GM12878 (cell line): ENCODE measurements around the gene ADAM10. TPM values are rescaled to one million over a fixed set of nuclear protein-coding genes. Genes with fewer than 3 reads are reported as not detected.

Experiments
- ATAC-seq: fragments of 200-7000 bp; cut with Tn5 transposase; 3 replicates; pipeline ENCODE4 v1.9.1; 2020; ENCODE audit warnings: mild to moderate bottlenecking, moderate library complexity
- BruUV-seq: library from RNA; stranded (reverse); fragments of 400-500 nt; replicated peaks from 2 replicates; lab custom pipeline; 2021; lab: Mats Ljungman, UMichigan
- CTCF ChIA-PET: fragments of 300-600 bp; sonication (Branson Sonifier 250); formaldehyde crosslinking; extraction: SDS; loops from one replicate; lab custom pipeline; 2021; ENCODE audit warnings: inconsistent platforms; lab: Yijun Ruan, JAX
- POLR2A ChIA-PET: fragments of 350-600 bp; formaldehyde crosslinking; extraction: SDS; loops from one replicate; lab custom pipeline; 2021; ENCODE audit warnings: inconsistent platforms; lab: Charles Lee
- RAD21 ChIA-PET: fragments of 300-600 bp; sonication (Branson Sonifier 250); formaldehyde crosslinking; loops from one replicate; lab custom pipeline; 2023; ENCODE audit warnings: antibody characterized with exemption; ENCODE audit not compliant: unreplicated experiment; lab: Charles Lee
- SMC1A ChIA-PET: fragments of 300-600 bp; sonication (Branson Sonifier 250); formaldehyde crosslinking; loops from one replicate; lab custom pipeline; 2023; ENCODE audit not compliant: unreplicated experiment, uncharacterized antibody; lab: Charles Lee
- DNase-seq: peaks from one replicate; pipeline ENCODE4 v3.0.0-alpha.2; 2011; ENCODE audit warnings: low read depth, low spot score
- FAIRE-seq: peaks from 3 replicates; lab custom pipeline; 2011; peaks lifted over from hg19 to GRCh38; lab: Jason Lieb, UNC
- H2AFZ ChIP-seq: 2 replicates; pipeline ENCODE4 v1.6.0; 2011; ENCODE audit warnings: low read depth, low read length, control low read depth; ENCODE audit not compliant: control insufficient read depth
- H3K27ac ChIP-seq: 2 replicates; pipeline ENCODE4 v1.5.1; 2011; ENCODE audit warnings: control low read depth; ENCODE audit not compliant: control insufficient read depth, insufficient read depth
- H3K27me3 ChIP-seq, 2 experiments: replicated peaks in 1 of 2; 2 replicates each; pipeline versions ENCODE4 v1.6.0 to v1.6.1; 2011; ENCODE audit warnings: low read length in 1 of 2; ENCODE audit not compliant: control insufficient read depth in 2 of 2, insufficient read depth in 2 of 2
- H3K36me3 ChIP-seq, 2 experiments: 2 replicates each; pipeline ENCODE4 v1.5.1; 2011; ENCODE audit warnings: low read length in 1 of 2; ENCODE audit not compliant: control insufficient read depth in 2 of 2, insufficient read depth in 2 of 2
- H3K4me1 ChIP-seq: 2 replicates; pipeline ENCODE4 v1.6.1; 2011; ENCODE audit warnings: mild to moderate bottlenecking, low read length, moderate library complexity, mixed read lengths; ENCODE audit not compliant: control insufficient read depth, insufficient read depth
- H3K4me2 ChIP-seq: 2 replicates; pipeline ENCODE4 v1.6.0; 2011; ENCODE audit warnings: control low read depth; ENCODE audit not compliant: control insufficient read depth, insufficient read depth
- H3K4me3 ChIP-seq: fragments of 200-600 bp; sonication (generic); 2 replicates; pipeline ENCODE4 v1.5.1; 2016
- H3K79me2 ChIP-seq: 2 replicates; pipeline ENCODE4 v1.6.0; 2011; ENCODE audit warnings: low read length; ENCODE audit not compliant: control insufficient read depth, insufficient read depth
- H3K9ac ChIP-seq: 2 replicates; pipeline ENCODE4 v1.8.0; 2011; ENCODE audit warnings: low read length, control low read depth, mixed read lengths; ENCODE audit not compliant: control insufficient read depth, insufficient read depth
- H3K9me3 ChIP-seq: replicated peaks from 3 replicates; pipeline ENCODE4 v1.5.1; 2011; ENCODE audit warnings: mild to moderate bottlenecking, low read length; ENCODE audit not compliant: control insufficient read depth, insufficient read depth
- H4K20me1 ChIP-seq: 2 replicates; pipeline ENCODE4 v1.6.0; 2011; ENCODE audit not compliant: control insufficient read depth, insufficient read depth
- ATF7 ChIP-seq: fragments of 450-650 bp; IDR thresholded peaks from 2 replicates; pipeline ENCODE4 v1.6.1; 2016; ENCODE audit warnings: low read depth, mild to moderate bottlenecking
- EZH2 ChIP-seq: IDR thresholded peaks from 2 replicates; pipeline ENCODE4 v1.6.1; 2012; ENCODE audit warnings: low read depth, mild to moderate bottlenecking, control low read depth, inconsistent platforms, low read length, borderline replicate concordance; ENCODE audit not compliant: control insufficient read depth
- IKZF2 ChIP-seq, 2 experiments: fragments of 450-650 bp; IDR thresholded peaks; 2 replicates each; pipeline ENCODE4 v1.6.1; 2017; ENCODE audit warnings: mild to moderate bottlenecking in 2 of 2, moderate library complexity in 2 of 2
- MEF2B ChIP-seq: fragments of 450-650 bp; IDR thresholded peaks from 2 replicates; pipeline ENCODE4 v1.6.1; 2018; ENCODE audit warnings: mild to moderate bottlenecking, moderate library complexity; ENCODE audit not compliant: partially characterized antibody, poor library complexity, severe bottlenecking
- MTA2 ChIP-seq: fragments of 450-650 bp; IDR thresholded peaks from 2 replicates; pipeline ENCODE4 v1.6.1; 2016; ENCODE audit warnings: low read depth, mild to moderate bottlenecking, moderate library complexity
- SKIL ChIP-seq: fragments of 450-650 bp; IDR thresholded peaks from 2 replicates; pipeline ENCODE4 v1.6.1; 2017; ENCODE audit warnings: mild to moderate bottlenecking, low read depth, inconsistent platforms; ENCODE audit not compliant: poor library complexity, severe bottlenecking
- TBL1XR1 ChIP-seq: IDR thresholded peaks from 2 replicates; pipeline ENCODE4 v1.6.1; 2012; ENCODE audit warnings: low read depth, low read length, improper control_type of control experiment
- YBX1 ChIP-seq: fragments of 450-650 bp; IDR thresholded peaks from 2 replicates; pipeline ENCODE4 v1.6.1; 2016; ENCODE audit warnings: antibody characterized with exemption
- YY1 ChIP-seq: IDR thresholded peaks from 2 replicates; pipeline ENCODE4 v1.6.1; 2011; ENCODE audit warnings: low read depth, mild to moderate bottlenecking, low read length
- ZBTB33 ChIP-seq: fragments of 450-650 bp; IDR thresholded peaks from 2 replicates; pipeline ENCODE4 v1.6.1; 2017; ENCODE audit warnings: mild to moderate bottlenecking
- ZNF274 ChIP-seq: IDR thresholded peaks from one replicate; pipeline ENCODE4 v1.8.0; 2011; ENCODE audit not compliant: insufficient read length, insufficient read depth
- WGBS: methylation state at CpG from one replicate; pipeline ENCODE4 v1.1.6; 2016; ENCODE audit warnings: low lambda C conversion rate; ENCODE audit not compliant: insufficient replicate concordance, insufficient coverage; ENCODE audit errors: missing lambda C conversion rate; 5-methylcytosine and 5-hydroxymethylcytosine counted together
- in situ Hi-C: fragments of 300-500 bp; cut with MboI; formaldehyde crosslinking; loops from 9 replicates; pipeline ENCODE4 v1.14.3; 2018; ENCODE audit warnings: mixed read lengths
- intact Hi-C: fragments of 100-400 bp; cut with micrococcal nuclease; formaldehyde crosslinking; loops from one replicate; pipeline ENCODE4 v1.14.2; 2022; ENCODE audit not compliant: unreplicated experiment
- polyA plus RNA-seq, 11 experiments: library from polyadenylated mRNA; depleted of rRNA in 4 of 11; unstranded in 6 of 11; stranded (reverse) in 5 of 11; fragments of >200 nt; fragmentation: Nextera tagmentation in 4 of 11; fragmentation: Illumina TruSeq in 1 of 11; extraction: Ambion mirVana in 4 of 11; extraction: Trizol in 1 of 11; gene quantifications; 1 replicate in 1 of 11; 2 replicates in 10 of 11; pipeline versions ENCODE4 v1.2.1 to v1.2.3, GENCODE V29; 2011 to 2016; ENCODE audit warnings: inconsistent platforms in 2 of 11, missing spikeins in 2 of 11, low read depth in 1 of 11
- total RNA-seq, 4 experiments: library from RNA; depleted of rRNA in 3 of 4; stranded (reverse); fragments of >200 nt in 3 of 4; fragmentation: Illumina TruSeq in 1 of 4; extraction: Trizol in 1 of 4; gene quantifications; 2 replicates each; pipeline versions ENCODE4 v1.2.1 to v1.2.3, GENCODE V29; 2013 to 2021
- TF ChIP-seq, protein P1 (sequence below): IDR thresholded peaks from 2 replicates; pipeline ENCODE4 v1.6.1; 2012; ENCODE audit warnings: low read depth, low read length, improper control_type of control experiment

Gene ADAM10
- total and polyA plus RNA-seq, 10 of the 15 experiments (the other 5 are each of a cell fraction or from before 2014, with no cell fraction given) = 10.0 to 88.9 (median 51.7) TPM

DNA sequence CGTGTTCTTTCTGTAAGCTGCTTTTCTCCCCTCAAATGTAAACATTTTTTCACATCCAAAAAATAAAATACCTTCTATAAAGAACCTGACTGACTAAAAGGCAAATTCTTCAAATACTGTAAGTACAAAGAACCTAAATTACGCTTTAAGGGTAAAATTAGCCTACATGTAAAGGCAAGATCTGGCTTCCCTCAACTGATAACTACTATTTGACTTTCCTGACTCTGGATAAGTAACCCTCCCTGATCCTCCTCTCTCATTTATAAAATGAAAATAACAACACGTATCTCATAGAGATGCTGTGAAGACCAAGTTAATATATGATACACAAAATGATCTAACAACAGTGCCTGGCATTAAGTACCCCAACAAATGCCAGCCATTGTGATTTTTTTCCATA lies 12.2 kb downstream of the ADAM10 start (continued):
- TF ChIP-seq, protein P1, sequence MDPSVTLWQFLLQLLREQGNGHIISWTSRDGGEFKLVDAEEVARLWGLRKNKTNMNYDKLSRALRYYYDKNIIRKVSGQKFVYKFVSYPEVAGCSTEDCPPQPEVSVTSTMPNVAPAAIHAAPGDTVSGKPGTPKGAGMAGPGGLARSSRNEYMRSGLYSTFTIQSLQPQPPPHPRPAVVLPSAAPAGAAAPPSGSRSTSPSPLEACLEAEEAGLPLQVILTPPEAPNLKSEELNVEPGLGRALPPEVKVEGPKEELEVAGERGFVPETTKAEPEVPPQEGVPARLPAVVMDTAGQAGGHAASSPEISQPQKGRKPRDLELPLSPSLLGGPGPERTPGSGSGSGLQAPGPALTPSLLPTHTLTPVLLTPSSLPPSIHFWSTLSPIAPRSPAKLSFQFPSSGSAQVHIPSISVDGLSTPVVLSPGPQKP = no peak
- TF ChIP-seq ZBTB33 (no peak), MTA2 (no peak), ATF7 (no peak)

DNA sequence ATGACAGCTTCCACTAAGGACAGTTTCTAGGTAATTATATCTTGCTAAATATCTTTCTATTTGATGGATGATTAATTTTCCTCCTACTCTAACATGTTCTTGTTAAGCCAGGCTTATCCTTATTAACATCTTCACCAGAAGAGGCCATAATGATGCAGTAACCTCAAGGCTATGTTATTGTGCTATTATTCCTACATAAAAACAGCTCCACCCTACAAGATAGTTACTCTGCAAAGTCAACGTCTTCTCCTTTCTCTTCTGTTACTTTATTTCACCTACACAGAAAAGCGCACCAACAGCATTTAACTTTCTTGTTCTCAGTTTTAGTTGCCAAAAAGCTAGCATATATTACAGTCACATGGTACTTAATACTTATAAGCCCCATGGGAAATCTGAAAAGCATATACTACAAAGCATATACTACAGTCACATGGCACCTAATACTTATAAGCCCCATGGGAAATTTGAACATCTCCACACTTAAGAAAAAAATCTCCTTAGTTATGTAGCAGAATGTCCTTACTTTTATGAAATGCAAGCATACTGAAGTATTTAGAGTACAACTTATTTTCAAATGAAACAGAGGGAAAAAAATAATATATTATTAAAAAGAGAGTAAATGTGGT lies 13.4 kb downstream of the ADAM10 start:
- Histone ChIP-seq H3K4me1 (no peaks in the 10 kb centered on the region), H3K4me2 (no peak overlapping the region)

More for the DNA sequence above, 13.4 kb downstream of the ADAM10 start:
- Histone ChIP-seq H3K36me3 (no peaks in the 10 kb centered on the region; a peak in 1 of 4 replicates), H3K9ac (no peak overlapping the region), H3K27ac (no peak overlapping the region), H2AFZ (no peak overlapping the region), H3K79me2 (peaks cover 90% of the 10 kb centered on the region), H3K9me3 (peaks cover 3% of the 10 kb centered on the region; the same call in 2 of the 3 replicates), H3K4me3 (no peak overlapping the region), H4K20me1 (no peaks in the 10 kb centered on the region; the same call in 1 of the 2 replicates), H3K27me3 (no peaks in the 10 kb centered on the region)
- SMC1A ChIA-PET = interaction anchor here (0.8 to 3.4 kb wide), 4 partner anchors 10 to 145 kb away, joined by 3 to 19 read pairs (median 6); no protein-coding TSS in a partner anchor
- RAD21 ChIA-PET = no interaction called here
- BruUV-seq = no TSS peak
- intact Hi-C loops (no loop called here), in situ Hi-C loops (no loop called here)
- no peak; the same call in 2 of the 3 replicates for ATAC-seq
- CTCF ChIA-PET = interaction anchor here (0.6 kb wide), 1 partner anchor 107 kb away, joined by 4 read pairs; no protein-coding TSS in a partner anchor
- DNase-seq = no peak
- no peak for TF ChIP-seq SKIL
- TF ChIP-seq EZH2 = no peak
- TF ChIP-seq TBL1XR1 = no peak
- no peak for TF ChIP-seq YBX1
- TF ChIP-seq ZNF274 = no peak
- no peak for TF ChIP-seq YY1
- peak; percentile 18 for TF ChIP-seq MEF2B
- no peak for TF ChIP-seq IKZF2 (IDR thresholded peaks at IDR 0.05)
- WGBS = 92% methylated on average over 2 of the region's 2 CpGs
- POLR2A ChIA-PET = interaction anchor here (0.5 to 1.5 kb wide), 3 partner anchors 9 to 19 kb away, joined by 3 read pairs; partner anchors contain the start of gene ADAM10
- FAIRE-seq = no peak
